GM12801 (cell line): ENCODE data around the gene GSDME.

Experiments
- TF ChIP-seq, protein P1 (sequence below): IDR thresholded peaks from one replicate; pipeline ENCODE4 v1.5.1; 2011; ENCODE audit warnings: control low read depth; ENCODE audit not compliant: insufficient read length; ENCODE audit errors: extremely low read depth

GSDME gene

DNA sequence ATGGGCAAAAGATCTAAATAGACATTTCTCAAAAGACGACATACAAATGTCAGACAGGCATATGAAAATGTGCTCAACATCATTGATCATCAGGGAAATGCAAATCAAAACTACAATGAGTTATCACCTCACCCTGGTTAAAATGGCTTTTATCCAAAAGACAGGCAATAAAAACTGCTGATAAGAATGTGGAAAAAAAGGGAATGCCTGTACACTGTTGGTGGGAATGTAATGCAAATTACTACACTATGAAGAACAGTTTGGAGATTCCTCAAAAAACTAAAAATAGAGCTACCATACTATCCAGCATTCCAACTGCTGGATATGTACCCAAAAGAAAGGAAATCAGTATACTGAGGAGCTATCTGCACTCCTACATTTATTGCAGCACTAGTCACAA is 18.0 kb downstream of the GSDME start:
- TF ChIP-seq, protein P1, sequence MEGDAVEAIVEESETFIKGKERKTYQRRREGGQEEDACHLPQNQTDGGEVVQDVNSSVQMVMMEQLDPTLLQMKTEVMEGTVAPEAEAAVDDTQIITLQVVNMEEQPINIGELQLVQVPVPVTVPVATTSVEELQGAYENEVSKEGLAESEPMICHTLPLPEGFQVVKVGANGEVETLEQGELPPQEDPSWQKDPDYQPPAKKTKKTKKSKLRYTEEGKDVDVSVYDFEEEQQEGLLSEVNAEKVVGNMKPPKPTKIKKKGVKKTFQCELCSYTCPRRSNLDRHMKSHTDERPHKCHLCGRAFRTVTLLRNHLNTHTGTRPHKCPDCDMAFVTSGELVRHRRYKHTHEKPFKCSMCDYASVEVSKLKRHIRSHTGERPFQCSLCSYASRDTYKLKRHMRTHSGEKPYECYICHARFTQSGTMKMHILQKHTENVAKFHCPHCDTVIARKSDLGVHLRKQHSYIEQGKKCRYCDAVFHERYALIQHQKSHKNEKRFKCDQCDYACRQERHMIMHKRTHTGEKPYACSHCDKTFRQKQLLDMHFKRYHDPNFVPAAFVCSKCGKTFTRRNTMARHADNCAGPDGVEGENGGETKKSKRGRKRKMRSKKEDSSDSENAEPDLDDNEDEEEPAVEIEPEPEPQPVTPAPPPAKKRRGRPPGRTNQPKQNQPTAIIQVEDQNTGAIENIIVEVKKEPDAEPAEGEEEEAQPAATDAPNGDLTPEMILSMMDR, result no peak

DNA sequence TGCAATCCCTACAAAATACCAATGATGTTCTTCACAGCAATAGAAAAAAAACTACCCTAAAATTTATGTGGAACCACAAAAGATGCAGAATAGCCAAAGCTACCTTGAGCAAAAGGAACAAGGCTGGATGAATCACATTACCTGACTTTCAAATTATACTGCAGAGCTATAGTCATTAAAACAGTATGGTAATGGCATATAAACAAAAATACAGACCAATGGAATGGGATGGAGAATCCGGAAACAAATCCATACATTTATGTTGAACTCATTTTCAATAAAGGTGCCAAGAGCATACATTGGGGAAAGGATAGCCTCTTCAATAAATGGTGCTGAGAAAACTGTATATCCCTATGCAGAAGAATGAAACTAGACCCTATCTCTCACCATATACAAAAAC is 18.7 kb downstream of the GSDME start:
- TF ChIP-seq, protein P1, result no peak

DNA sequence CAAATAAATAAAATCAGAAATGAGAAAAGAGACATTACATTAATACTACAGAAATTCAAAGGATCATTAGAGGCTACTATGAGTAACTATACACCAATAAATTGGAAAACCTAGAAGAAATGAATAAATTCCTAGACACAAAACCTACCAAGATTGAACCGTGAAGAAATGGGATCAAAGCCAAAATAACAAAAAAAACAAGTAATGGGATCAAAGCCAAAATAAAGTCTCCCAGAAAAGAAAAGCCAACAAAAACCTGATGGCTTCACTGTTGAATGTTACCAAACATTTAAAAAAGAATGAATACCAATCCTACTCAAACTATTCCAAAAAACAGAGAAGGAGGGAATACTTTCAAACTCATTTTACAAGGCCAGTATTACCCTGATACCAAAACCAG is 20.0 kb downstream of the GSDME start:
- TF ChIP-seq, protein P1, result no peak

DNA sequence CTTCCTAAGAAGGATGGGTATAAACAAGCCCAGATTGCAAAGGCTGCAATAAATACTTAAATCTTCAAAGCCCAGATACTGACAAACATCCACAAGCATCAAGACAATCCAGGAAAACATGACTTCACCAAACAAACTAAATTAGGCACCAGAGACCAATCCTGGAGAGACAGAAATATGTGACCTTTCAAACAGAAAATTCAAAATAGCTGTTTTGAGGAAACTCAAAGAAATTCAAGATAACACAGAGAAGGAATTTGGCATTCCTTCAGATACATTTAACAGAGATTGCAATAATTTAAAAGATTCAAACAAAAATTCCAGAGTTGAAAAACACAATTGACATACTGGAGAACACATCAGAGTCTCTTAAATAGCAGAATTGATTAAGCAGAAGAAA is 23.0 kb downstream of the GSDME start:
- TF ChIP-seq, protein P1, result no peak

DNA sequence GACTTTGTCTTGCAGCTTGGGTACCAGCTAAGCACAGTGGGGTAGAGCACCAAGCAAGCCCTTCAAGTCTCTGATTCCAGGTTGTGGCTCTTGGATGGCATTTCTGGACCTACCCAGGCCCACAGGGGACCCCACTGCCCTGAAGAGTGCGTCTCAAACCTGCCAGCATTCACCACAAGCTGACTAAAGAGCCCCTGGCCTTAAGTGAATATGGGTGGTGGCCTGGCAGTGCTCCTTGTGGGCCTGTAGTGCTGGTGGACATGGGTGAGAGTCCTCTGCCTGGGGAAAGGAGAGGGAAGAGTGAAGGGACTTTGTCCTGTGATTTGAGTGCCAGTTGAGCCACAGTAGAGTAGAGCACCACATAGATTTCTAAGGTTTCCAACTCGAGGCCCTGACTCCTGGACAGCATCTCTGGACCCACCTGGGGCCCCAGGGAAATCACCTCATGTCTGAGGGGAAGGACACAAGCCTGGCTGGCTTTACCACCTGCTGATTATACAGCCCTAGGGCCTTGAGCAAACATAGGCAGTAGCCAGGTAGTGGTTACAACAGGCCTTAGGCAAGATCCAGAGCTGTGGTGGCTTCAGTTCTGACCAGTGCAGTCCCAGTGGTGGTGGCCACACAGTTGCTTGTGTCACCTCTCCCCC is 23.7 kb downstream of the GSDME start:
- TF ChIP-seq, protein P1, result no peak

DNA sequence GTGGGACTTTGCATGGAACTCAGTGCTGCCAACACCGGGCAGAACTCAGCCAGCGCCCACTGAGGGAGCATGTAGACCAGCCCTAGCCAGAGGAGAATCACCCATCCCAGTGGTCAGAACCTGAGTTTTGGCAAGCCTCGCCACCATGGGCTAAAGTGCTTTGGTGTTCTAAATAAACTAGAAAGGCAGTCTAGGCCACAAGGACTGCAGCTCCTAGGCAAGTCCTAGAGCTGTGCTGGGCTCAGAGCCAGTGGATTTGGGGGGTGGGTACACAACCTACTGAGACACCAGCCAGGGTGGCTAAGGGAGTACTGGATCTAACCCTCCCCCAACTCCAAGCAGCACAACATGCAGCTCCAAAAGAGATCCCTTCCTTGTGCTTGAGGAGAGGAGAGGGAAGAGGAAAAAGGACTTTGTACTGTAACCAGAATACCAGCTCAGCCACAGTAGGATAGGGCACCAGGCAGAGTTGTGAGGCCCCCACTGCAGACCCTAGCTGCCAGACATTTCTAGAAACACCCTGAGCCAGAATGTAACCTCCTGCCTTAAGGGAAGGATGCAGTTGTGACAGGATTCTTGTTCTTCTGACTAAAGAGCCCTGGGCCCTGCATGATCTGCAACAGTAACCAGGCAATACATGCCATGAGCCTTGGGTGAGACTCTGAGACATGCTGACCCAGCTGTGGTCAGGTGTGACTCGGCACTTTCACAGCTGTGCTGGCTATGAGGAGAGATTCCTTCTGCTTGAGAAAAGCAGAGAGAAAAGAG is 24.4 kb downstream of the GSDME start:
- TF ChIP-seq, protein P1, result no peak

DNA sequence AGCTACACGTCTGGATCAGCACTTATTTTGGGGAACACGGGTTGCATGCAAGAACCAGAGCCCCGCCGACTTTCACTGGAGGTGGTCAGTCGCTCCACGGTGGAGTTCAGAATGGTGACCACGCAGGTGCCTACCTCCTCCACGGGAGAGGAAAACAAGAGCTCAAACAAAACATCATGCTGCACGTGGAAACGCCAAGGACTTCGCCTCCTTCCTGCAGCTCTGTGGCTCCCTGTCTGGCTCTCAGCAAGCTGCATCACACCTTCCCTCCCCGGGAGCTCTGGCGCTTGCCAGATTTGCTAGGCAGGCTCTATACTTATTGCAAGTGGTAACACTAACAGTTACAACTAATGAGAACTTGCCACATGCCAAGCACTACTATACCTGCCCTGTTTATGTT is 26.0 kb downstream of the GSDME start:
- TF ChIP-seq, protein P1, result no peak
